K562 (cell line): ENCODE data around the gene DNAH1. TPM values are rescaled to one million over a fixed set of nuclear protein-coding genes. Genes with fewer than 3 reads are reported as not detected.

Source experiments
- ATAC-seq: fragments of 200-7000 bp; cut with Tn5 transposase; 3 replicates; pipeline ENCODE4 v1.9.1; 2020; ENCODE audit warnings: moderate library complexity
- BruUV-seq: library from RNA; stranded (reverse); fragments of 400-500 nt; replicated peaks from 2 replicates; lab custom pipeline; 2021; lab: Mats Ljungman, UMichigan
- CTCF ChIA-PET: fragments of 300-600 bp; formaldehyde crosslinking; extraction: SDS; loops from one replicate; lab custom pipeline; 2021; ENCODE audit warnings: low intra/inter-chr PET ratio; lab: Yijun Ruan, JAX
- POLR2A ChIA-PET: fragments of 300-600, 350-650 bp; sonication (Branson Sonifier 250); formaldehyde crosslinking; extraction: SDS; loops from one replicate; lab custom pipeline; 2021; ENCODE audit warnings: antibody characterized with exemption, inconsistent platforms; lab: Yijun Ruan, JAX
- DNase-seq, 4 experiments: peaks; one replicate each; pipeline versions ENCODE4 v3.0.0 to v3.0.0-alpha.2; 2011 to 2018; ENCODE audit warnings: low spot score in 3 of 4, mixed read lengths in 3 of 4; ENCODE audit errors: extremely low read depth in 1 of 4
- FAIRE-seq: peaks from 2 replicates; lab custom pipeline; 2011; peaks lifted over from hg19 to GRCh38; lab: Jason Lieb, UNC
- H2AFZ ChIP-seq: 2 replicates; pipeline ENCODE4 v1.6.0; 2011; ENCODE audit warnings: low read depth, low read length, control low read depth, inconsistent platforms
- H3K27ac ChIP-seq: fragments of 200-600 bp; 3 replicates; pipeline ENCODE4 v1.8.0; 2011; ENCODE audit warnings: low read depth, mild to moderate bottlenecking, control low read depth, inconsistent platforms, low read length, moderate library complexity, mixed read lengths; ENCODE audit errors: extremely low read depth
- H3K27me3 ChIP-seq, 2 experiments: fragments of 300-600 bp in 1 of 2; 2 replicates in 1 of 2; 3 replicates in 1 of 2; pipeline versions ENCODE4 v1.6.0 to v1.8.0; 2011; ENCODE audit warnings: inconsistent platforms in 2 of 2, low read length in 2 of 2, mild to moderate bottlenecking in 1 of 2, mixed read lengths in 1 of 2, moderate library complexity in 1 of 2; ENCODE audit not compliant: control insufficient read depth in 2 of 2, insufficient read depth in 2 of 2
- H3K36me3 ChIP-seq: fragments of 300-600 bp; 3 replicates; pipeline ENCODE4 v1.8.0; 2011; ENCODE audit warnings: mild to moderate bottlenecking, low read length, inconsistent platforms; ENCODE audit not compliant: control insufficient read depth, insufficient read depth
- H3K4me1 ChIP-seq, 2 experiments: fragments of 200-600 bp in 1 of 2; replicated peaks in 1 of 2; 2 replicates in 1 of 2; 3 replicates in 1 of 2; pipeline versions ENCODE4 v1.5.1 to v1.8.0; 2011; ENCODE audit warnings: inconsistent platforms in 2 of 2, low read length in 2 of 2, mild to moderate bottlenecking in 1 of 2, mixed read lengths in 1 of 2, moderate library complexity in 1 of 2; ENCODE audit not compliant: control insufficient read depth in 2 of 2, insufficient read depth in 2 of 2
- H3K4me2 ChIP-seq: 2 replicates; pipeline ENCODE4 v1.6.1; 2011; ENCODE audit warnings: low read length, control low read depth, inconsistent platforms, mixed read lengths; ENCODE audit not compliant: insufficient read depth
- H3K4me3 ChIP-seq: fragments of 200-600 bp; sonication (generic), shearing (Covaris generic); 2 replicates; pipeline ENCODE4 v1.5.1; 2016; ENCODE audit warnings: control low read depth, inconsistent platforms
- H3K79me2 ChIP-seq: fragments of 200-600 bp; 3 replicates; pipeline ENCODE4 v1.8.0; 2011; ENCODE audit warnings: low read length, inconsistent platforms; ENCODE audit not compliant: control insufficient read depth, insufficient read depth
- H3K9ac ChIP-seq, 2 experiments: 2 replicates each; pipeline versions ENCODE4 v1.6.0 to v1.6.1; 2011; ENCODE audit warnings: low read depth in 2 of 2, low read length in 2 of 2, control low read depth in 1 of 2, inconsistent platforms in 1 of 2, mild to moderate bottlenecking in 1 of 2, mixed read lengths in 1 of 2; ENCODE audit not compliant: insufficient read depth in 1 of 2
- H3K9me1 ChIP-seq: one replicate; pipeline ENCODE4 v1.6.0; 2011; ENCODE audit warnings: inconsistent platforms, mild to moderate bottlenecking, low read length, moderate library complexity; ENCODE audit not compliant: control insufficient read depth, insufficient read depth
- H3K9me3 ChIP-seq: replicated peaks from 2 replicates; pipeline ENCODE4 v1.5.1; 2011; ENCODE audit warnings: low read depth, low read length, inconsistent platforms; ENCODE audit not compliant: control insufficient read depth, insufficient read depth
- H4K20me1 ChIP-seq: replicated peaks from 2 replicates; pipeline ENCODE4 v1.6.1; 2011; ENCODE audit warnings: low read length, inconsistent platforms, mixed read lengths; ENCODE audit not compliant: control insufficient read depth, insufficient read depth
- CBFA2T2 ChIP-seq: fragments of 450-650 bp; conservative IDR thresholded peaks from 2 replicates; pipeline ENCODE4 v1.6.1; 2017; ENCODE audit warnings: mild to moderate bottlenecking
- CBFA2T3 ChIP-seq: fragments of 450-650 bp; IDR thresholded peaks from 2 replicates; pipeline ENCODE4 v1.6.1; 2017
- EGR1 ChIP-seq: fragments of 450-650 bp; conservative IDR thresholded peaks from 2 replicates; pipeline ENCODE4 v1.6.1; 2017; ENCODE audit warnings: mild to moderate bottlenecking
- WGBS: fragments of 100-300 bp; shearing (Covaris generic); methylation state at CpG from one replicate; pipeline ENCODE4 v1.1.6; 2016; ENCODE audit warnings: low coverage, mixed read lengths; ENCODE audit not compliant: insufficient coverage; ENCODE audit errors: missing lambda C conversion rate; 5-methylcytosine and 5-hydroxymethylcytosine counted together
- in situ Hi-C: fragments of 300-500 bp; cut with MboI; formaldehyde crosslinking; loops from 4 replicates; pipeline ENCODE4 v1.15.0; 2018; ENCODE audit warnings: inconsistent platforms, mixed read lengths
- intact Hi-C: fragments of 100-400 bp; cut with micrococcal nuclease; formaldehyde crosslinking; loops from 2 replicates; pipeline ENCODE4 v1.14.2; 2022
- polyA plus RNA-seq, 8 experiments: library from polyadenylated mRNA; depleted of rRNA in 4 of 8; stranded (reverse) in 5 of 8; unstranded in 3 of 8; fragments of >200 nt; fragmentation: Nextera tagmentation in 2 of 8; fragmentation: Illumina TruSeq in 1 of 8; extraction: Ambion mirVana in 2 of 8; extraction: Trizol in 1 of 8; gene quantifications; 2 replicates each; pipeline versions ENCODE4 v1.2.1 to v1.2.3, GENCODE V29; 2011 to 2014; ENCODE audit warnings: inconsistent platforms in 1 of 8, missing spikeins in 1 of 8
- total RNA-seq, 7 experiments: library from RNA; depleted of rRNA in 6 of 7; stranded (reverse); fragments of >200 nt in 6 of 7; fragmentation: Illumina TruSeq in 2 of 7; extraction: Trizol in 2 of 7; gene quantifications; 2 replicates each; pipeline versions ENCODE4 v1.2.1 to v1.2.3, GENCODE V29; 2011 to 2021; ENCODE audit warnings: low replicate concordance in 1 of 7
- TF ChIP-seq, protein P1 (sequence below), 2 experiments: fragments of 450-650 bp; conservative IDR thresholded peaks; 2 replicates each; pipeline ENCODE4 v1.6.1; 2017; ENCODE audit warnings: mild to moderate bottlenecking in 2 of 2, moderate library complexity in 2 of 2

DNAH1 gene
- total and polyA plus RNA-seq, 9 of the 15 experiments (the other 6 are each of a cell fraction or from before 2014, with no cell fraction given): 0.04 to 0.84 (median 0.50) TPM

DNA sequence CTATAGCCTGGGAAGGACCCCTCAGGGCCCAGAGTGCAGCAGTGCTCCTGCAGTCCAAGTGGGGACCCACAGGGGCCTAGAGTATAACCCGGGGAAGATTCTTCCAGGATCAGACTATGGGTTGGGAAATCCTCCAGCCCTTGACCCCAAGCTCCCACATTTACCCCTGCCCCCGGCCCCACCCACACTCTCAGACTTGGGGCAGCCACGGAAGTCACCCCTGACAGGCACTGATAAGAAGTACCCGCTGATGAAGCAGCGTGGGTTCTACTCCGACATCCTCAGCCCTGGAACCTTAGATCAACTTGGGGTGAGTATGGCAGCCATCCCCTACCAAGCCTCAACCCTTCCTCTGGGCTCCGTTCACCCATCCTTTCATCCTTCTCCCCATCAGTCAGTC, 6.3 kb downstream of the DNAH1 start:
- Histone ChIP-seq H3K27ac (no peak overlapping the region), H3K4me1 (peaks cover 6 to 27% of the 10 kb centered on the region in 2 experiments), H3K9me3 (no peaks in the 10 kb centered on the region), H3K27me3 (no peaks in the 10 kb centered on the region; a peak in 1 of 5 replicates), H3K4me3 (no peak overlapping the region), H3K4me2 (no peak overlapping the region), H3K79me2 (no peaks in the 10 kb centered on the region), H3K9me1 (no peaks in the 10 kb centered on the region), H4K20me1 (no peaks in the 10 kb centered on the region), H3K9ac (peak overlapping the region in 1 of 2 experiments; percentile 33; a peak in 1 of 4 replicates), H3K36me3 (no peaks in the 10 kb centered on the region), H2AFZ (no peak overlapping the region)
- 0% methylated on average over 5 of the region's 7 CpGs for WGBS
- in situ Hi-C loops: no loop called here
- ATAC-seq (no peak), DNase-seq (peak in 3 of 4 experiments; percentile 16 to 48 (median 44)), FAIRE-seq (no peak)
- intact Hi-C loops: no loop called here
- no TSS peak for BruUV-seq
- POLR2A ChIA-PET: interaction anchor here (0.7 kb wide), 2 partner anchors 26 to 46 kb away, joined by 3 read pairs; no protein-coding TSS in a partner anchor
- CTCF ChIA-PET: no interaction called here
- TF ChIP-seq, protein P1, sequence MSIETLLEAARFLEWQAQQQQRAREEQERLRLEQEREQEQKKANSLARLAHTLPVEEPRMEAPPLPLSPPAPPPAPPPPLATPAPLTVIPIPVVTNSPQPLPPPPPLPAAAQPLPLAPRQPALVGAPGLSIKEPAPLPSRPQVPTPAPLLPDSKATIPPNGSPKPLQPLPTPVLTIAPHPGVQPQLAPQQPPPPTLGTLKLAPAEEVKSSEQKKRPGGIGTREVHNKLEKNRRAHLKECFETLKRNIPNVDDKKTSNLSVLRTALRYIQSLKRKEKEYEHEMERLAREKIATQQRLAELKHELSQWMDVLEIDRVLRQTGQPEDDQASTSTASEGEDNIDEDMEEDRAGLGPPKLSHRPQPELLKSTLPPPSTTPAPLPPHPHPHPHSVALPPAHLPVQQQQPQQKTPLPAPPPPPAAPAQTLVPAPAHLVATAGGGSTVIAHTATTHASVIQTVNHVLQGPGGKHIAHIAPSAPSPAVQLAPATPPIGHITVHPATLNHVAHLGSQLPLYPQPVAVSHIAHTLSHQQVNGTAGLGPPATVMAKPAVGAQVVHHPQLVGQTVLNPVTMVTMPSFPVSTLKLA (conservative IDR thresholded peaks at IDR 0.05): no peak
- TF ChIP-seq CBFA2T2 (0 out of 2 replicates have a peak, but pooled peaks have one; percentile 11), EGR1 (peak; percentile 63), CBFA2T3 (peak; percentile 18; the same call in 1 of the 2 replicates)
